Gastrocnemius medialis (tissue), 4 donors: Measurements from ENCODE around the gene TANGO6. TPM values are rescaled to one million over a fixed set of nuclear protein-coding genes. Genes with fewer than 3 reads are reported as not detected.

Experiments used
- ATAC-seq, 2 donors: fragments of 150-250 bp; one replicate each; pipeline ENCODE4 v1.9.1; 2016
- DNase-seq, 2 donors: peaks; one replicate each; pipeline ENCODE4 v3.0.0-alpha.2; 2019
- H3K27ac ChIP-seq, 4 donors: fragments of 200-600 bp; sonication (generic); 1 replicate in 1 of 4; 2 replicates in 3 of 4; pipeline ENCODE4 v1.5.1; 2016 to 2018; ENCODE audit warnings: mild to moderate bottlenecking in 2 of 4, moderate library complexity in 1 of 4
- H3K27me3 ChIP-seq, 3 donors: fragments of 200-600 bp; sonication (generic) in 2 of 3; 1 replicate in 1 of 3; 2 replicates in 2 of 3; pipeline versions ENCODE4 v1.5.1 to v1.6.0; 2016 to 2019; ENCODE audit warnings: mild to moderate bottlenecking in 1 of 3, moderate library complexity in 1 of 3
- H3K36me3 ChIP-seq, 2 donors: fragments of 200-600 bp; sonication (generic) in 1 of 2; one replicate each; pipeline ENCODE4 v1.5.1; 2017 to 2018
- H3K4me1 ChIP-seq, 2 donors: fragments of 200-600 bp; sonication (generic) in 1 of 2; one replicate each; pipeline ENCODE4 v1.5.1; 2016 to 2017; ENCODE audit warnings: mild to moderate bottlenecking in 2 of 2
- H3K4me3 ChIP-seq, 4 donors: fragments of 200-600 bp; sonication (generic) in 3 of 4; 1 replicate in 1 of 4; 2 replicates in 3 of 4; pipeline ENCODE4 v1.5.1; 2016 to 2019; ENCODE audit warnings: mild to moderate bottlenecking in 2 of 4
- H3K9me3 ChIP-seq, 3 donors: fragments of 200-600 bp; sonication (generic) in 2 of 3; 1 replicate in 1 of 3; 2 replicates in 2 of 3; pipeline ENCODE4 v1.5.1; 2016 to 2019
- POLR2A ChIP-seq, 2 donors: fragments of 450-650 bp; IDR thresholded peaks; one replicate each; pipeline ENCODE4 v1.6.1; 2017; ENCODE audit warnings: antibody characterized with exemption in 2 of 2, mild to moderate bottlenecking in 2 of 2, moderate library complexity in 2 of 2
- in situ Hi-C, 4 donors: fragments of 200-750 bp; cut with MboI; loops; one replicate each; pipeline versions ENCODE4 v1.15.0 to v1.8.0; 2017; ENCODE audit warnings: low sequenced_read_pairs in 4 of 4
- intact Hi-C: fragments of 100-400 bp; cut with DNase I; formaldehyde crosslinking; loops from one replicate; pipeline ENCODE4 v1.15.1; 2023; ENCODE audit warnings: low total_unique reads
- total RNA-seq, 4 donors: library from RNA; depleted of rRNA; stranded (reverse); fragments of >200 nt; gene quantifications; one replicate each; pipeline versions ENCODE4 v1.1.0 to v1.2.3, GENCODE V29; 2016
- TF ChIP-seq, protein P1 (sequence below), 5 experiments: fragments of 450-650 bp in 3 of 5; fragments of 200-600 bp in 2 of 5; sonication (generic) in 2 of 5; IDR thresholded peaks in 4 of 5; conservative IDR thresholded peaks in 1 of 5; 1 replicate in 4 of 5; 2 replicates in 1 of 5; pipeline ENCODE4 v1.5.1; 2016 to 2019; ENCODE audit warnings: antibody characterized with exemption in 5 of 5, mild to moderate bottlenecking in 3 of 5, moderate library complexity in 3 of 5

The TANGO6 gene
- total RNA-seq, 4 donors from 2014 or later, result 13.6 to 20.0 (median 17.8) TPM

DNA sequence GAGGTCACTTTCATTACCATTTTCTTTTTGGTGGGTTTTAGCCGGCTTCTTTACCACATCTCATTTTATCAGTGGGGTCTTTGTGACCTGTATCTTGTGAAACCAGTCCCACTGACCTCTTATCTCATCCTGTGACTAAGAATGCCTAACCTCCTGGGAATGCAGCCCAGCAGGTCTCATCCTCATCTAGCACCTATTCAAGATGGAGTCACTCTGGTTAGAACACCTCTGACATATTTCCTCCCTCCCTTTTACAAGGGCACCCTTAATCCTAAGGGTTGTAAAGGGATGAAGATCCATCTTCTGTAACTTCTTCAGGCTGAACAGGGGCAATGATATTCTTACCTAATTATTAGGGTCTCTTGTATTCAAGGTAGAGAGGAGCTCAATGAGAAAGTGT lies 154.2 kb downstream of the TANGO6 start:
- ATAC-seq (no peak), DNase-seq (no peak)
- Histone ChIP-seq H3K36me3 (no peaks in the 10 kb centered on the region), H3K27ac (no peak overlapping the region), H3K4me1 (peaks cover 0 to 4% of the 10 kb centered on the region in 2 donors), H3K27me3 (no peaks in the 10 kb centered on the region), H3K9me3 (no peaks in the 10 kb centered on the region), H3K4me3 (no peak overlapping the region)
- intact Hi-C loops (no loop called here), in situ Hi-C loops (no loop called here)
- no peak for TF ChIP-seq POLR2A (IDR thresholded peaks at IDR 0.05)
- TF ChIP-seq, protein P1, sequence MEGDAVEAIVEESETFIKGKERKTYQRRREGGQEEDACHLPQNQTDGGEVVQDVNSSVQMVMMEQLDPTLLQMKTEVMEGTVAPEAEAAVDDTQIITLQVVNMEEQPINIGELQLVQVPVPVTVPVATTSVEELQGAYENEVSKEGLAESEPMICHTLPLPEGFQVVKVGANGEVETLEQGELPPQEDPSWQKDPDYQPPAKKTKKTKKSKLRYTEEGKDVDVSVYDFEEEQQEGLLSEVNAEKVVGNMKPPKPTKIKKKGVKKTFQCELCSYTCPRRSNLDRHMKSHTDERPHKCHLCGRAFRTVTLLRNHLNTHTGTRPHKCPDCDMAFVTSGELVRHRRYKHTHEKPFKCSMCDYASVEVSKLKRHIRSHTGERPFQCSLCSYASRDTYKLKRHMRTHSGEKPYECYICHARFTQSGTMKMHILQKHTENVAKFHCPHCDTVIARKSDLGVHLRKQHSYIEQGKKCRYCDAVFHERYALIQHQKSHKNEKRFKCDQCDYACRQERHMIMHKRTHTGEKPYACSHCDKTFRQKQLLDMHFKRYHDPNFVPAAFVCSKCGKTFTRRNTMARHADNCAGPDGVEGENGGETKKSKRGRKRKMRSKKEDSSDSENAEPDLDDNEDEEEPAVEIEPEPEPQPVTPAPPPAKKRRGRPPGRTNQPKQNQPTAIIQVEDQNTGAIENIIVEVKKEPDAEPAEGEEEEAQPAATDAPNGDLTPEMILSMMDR (IDR thresholded peaks at IDR 0.05 in 4 of 5, conservative IDR thresholded peaks at IDR 0.05 in 1 of 5), result no peak

GRCh38 chr16:68999114-68999513 lies 155.8 kb downstream of the TANGO6 start:
- Histone ChIP-seq H3K36me3 (no peaks in the 10 kb centered on the region), H3K4me3 (no peak overlapping the region), H3K4me1 (peaks cover 0 to 4% of the 10 kb centered on the region in 2 donors), H3K27ac (no peak overlapping the region), H3K9me3 (no peaks in the 10 kb centered on the region), H3K27me3 (no peaks in the 10 kb centered on the region)
- TF ChIP-seq, protein P1 (IDR thresholded peaks at IDR 0.05 in 4 of 5, conservative IDR thresholded peaks at IDR 0.05 in 1 of 5), result no peak
- intact Hi-C loops, result no loop called here
- ATAC-seq (no peak), DNase-seq (no peak)
- in situ Hi-C loops, result no loop called here

GRCh38 chr16:69003500-69003899 lies 160.2 kb downstream of the TANGO6 start:
- no peak for ATAC-seq
- H3K27me3 ChIP-seq, result no peaks in the 10 kb centered on the region

DNA sequence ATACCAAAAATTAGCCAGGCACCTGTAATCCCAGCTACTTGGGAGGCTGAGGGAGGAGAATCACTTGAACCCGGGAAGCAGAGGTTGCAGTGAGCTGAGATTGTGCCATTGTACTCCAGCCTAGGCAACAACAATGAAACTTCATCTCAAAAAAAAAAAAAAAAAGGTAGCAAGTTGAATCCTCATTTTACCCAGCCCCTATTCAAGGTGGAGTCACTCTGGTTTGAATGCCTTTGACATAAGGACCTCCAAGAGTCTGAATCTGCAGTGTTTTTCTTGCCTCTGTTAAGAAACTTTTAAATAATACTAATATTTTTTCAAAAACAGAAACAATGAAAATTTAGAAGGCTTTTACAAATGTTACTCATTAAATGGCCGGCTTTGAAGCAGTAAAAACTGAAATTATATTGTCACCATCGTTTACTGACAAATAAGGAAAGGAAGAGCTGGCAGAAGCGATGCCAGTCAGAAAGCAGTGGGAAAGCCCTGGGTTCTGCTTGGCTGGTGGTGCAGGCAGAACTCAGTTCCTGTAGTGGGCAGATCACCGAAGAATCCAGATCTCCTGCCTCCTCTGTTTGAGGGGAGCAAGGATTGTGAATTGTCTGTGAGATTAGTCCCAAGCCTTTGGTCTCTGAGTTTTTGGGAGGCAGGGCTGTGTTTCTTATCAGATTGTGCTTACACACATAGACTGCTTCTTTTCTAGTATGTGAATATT lies 162.5 kb downstream of the TANGO6 start:
- Histone ChIP-seq H3K4me1 (no peaks in the 10 kb centered on the region), H3K36me3 (no peaks in the 10 kb centered on the region), H3K27me3 (no peaks in the 10 kb centered on the region), H3K4me3 (no peak overlapping the region), H3K27ac (no peak overlapping the region), H3K9me3 (no peaks in the 10 kb centered on the region)
- no peak for DNase-seq
- in situ Hi-C loops (no loop called here), intact Hi-C loops (no loop called here)
- TF ChIP-seq POLR2A (IDR thresholded peaks at IDR 0.05), result no peak
- TF ChIP-seq, protein P1 (IDR thresholded peaks at IDR 0.05 in 4 of 5, conservative IDR thresholded peaks at IDR 0.05 in 1 of 5), result no peak
- ATAC-seq, result no peak

More at GRCh38 chr16:69003500-69003899, 160.2 kb downstream of the TANGO6 start:
- in situ Hi-C loops, result no loop called here
- no peak for DNase-seq
- H3K36me3 ChIP-seq, result no peaks in the 10 kb centered on the region
- H3K4me3 ChIP-seq, result no peak overlapping the region
- no peaks in the 10 kb centered on the region for H3K4me1 ChIP-seq
- TF ChIP-seq, protein P1 (IDR thresholded peaks at IDR 0.05 in 4 of 5, conservative IDR thresholded peaks at IDR 0.05 in 1 of 5), result no peak
- TF ChIP-seq POLR2A (IDR thresholded peaks at IDR 0.05), result no peak
- no peak overlapping the region for H3K27ac ChIP-seq
- intact Hi-C loops, result no loop called here
- H3K9me3 ChIP-seq, result no peaks in the 10 kb centered on the region

- Histone ChIP-seq H3K36me3 (no peaks in the 10 kb centered on the region), H3K4me3 (no peak overlapping the region), H3K9me3 (no peaks in the 10 kb centered on the region), H3K27me3 (no peaks in the 10 kb centered on the region), H3K27ac (no peak overlapping the region), H3K4me1 (no peaks in the 10 kb centered on the region)
- intact Hi-C loops, result no loop called here
- ATAC-seq, result no peak
- no peak for TF ChIP-seq POLR2A (IDR thresholded peaks at IDR 0.05)
- DNase-seq, result no peak
- in situ Hi-C loops, result no loop called here
These were observed 169.6 kb downstream of the TANGO6 start for GRCh38 chr16:69012906-69013305.
